ENCODE measurements around the gene SNRPF.

SNRPF gene

GRCh38 chr12:95859947-95860850 is 1.4 kb downstream of the SNRPF start:
- no peak for DNase-seq

GRCh38 chr12:95862038-95862437 is 3.3 kb downstream of the SNRPF start:
- no peak for DNase-seq

DNA sequence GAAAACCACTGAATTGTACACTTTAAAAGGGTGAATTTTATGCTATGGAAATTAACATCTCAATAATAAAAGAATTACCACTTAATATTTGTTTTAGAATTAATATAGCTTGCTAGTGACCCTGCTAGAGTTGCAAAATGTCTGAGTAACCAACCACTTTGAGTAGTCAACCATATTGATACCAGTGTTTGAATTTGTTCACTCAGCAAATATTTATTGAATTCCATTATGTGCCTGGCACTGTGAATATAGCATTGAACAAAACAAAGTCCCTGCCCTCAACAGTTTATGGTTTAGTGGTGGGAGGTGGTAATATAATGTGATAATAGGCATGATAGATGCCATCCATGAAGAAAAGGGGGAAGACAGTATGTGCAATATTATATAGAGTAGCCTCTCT is 4.6 kb downstream of the SNRPF start:
- DNase-seq = no peak

- no peak for DNase-seq
Measured at GRCh38 chr12:95870897-95871296, 12.1 kb downstream of the SNRPF start.

DNA sequence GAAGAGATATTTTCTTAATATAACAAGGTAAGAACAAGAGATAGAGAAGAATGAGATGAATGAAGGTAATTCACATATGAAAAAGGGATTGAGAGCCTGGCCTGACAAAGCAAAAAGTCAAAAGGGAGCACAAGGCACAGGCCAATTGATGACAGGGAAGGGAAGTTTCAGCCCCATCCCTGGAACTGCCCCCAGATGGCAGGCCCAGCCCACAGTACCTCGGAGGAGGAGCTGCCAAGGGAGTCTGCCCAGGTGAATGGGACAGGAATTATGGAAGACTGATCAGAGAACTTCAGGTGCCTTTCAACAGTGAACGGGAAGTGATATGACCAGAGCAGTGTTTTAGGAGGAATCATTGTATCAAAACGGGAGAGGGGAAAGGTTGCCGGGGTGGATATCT is 15.7 kb downstream of the SNRPF start:
- DNase-seq = no peak

GRCh38 chr12:95877622-95878021 is 18.9 kb downstream of the SNRPF start:
- no peak for DNase-seq

DNA sequence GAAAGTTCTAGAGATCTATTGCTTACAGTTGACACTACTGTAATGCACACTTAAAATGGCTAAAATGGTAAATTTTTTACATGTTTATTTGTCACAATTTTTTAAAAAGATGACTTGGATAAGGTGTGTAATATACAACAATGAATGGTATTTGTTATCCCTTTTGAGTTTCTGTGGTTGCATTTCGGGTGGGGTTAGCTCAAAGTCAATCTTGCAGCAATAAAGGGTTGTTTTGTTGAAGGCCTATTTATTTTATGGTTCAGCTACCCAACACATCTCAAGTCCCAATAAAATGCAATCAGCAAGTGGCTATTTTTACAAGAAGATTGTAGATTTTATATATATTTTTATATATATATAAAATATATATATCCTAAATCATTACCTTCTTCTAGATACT is 22.1 kb downstream of the SNRPF start:
- no peak for DNase-seq

GRCh38 chr12:95881331-95881955 is 22.7 kb downstream of the SNRPF start:
- DNase-seq = no peak

DNA sequence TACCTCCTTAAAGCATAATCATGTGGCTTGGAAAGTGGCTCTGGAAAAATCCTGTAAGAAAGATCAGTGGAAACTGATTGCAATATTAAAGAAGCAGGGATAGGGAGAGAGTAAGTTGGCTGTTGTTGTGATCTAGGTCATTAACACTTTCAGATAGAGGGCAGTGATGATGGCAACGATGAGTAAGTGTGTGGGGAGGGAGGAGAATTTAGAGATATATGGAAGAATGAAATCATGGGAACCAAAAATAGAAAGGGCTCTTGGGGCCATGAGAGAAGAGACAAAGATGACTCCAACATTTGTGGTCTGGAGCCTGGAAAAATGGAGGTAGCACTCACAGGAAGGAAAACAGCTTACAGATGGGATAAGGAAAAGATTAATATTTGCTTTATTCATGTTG is 23.3 kb downstream of the SNRPF start:
- no peak for DNase-seq

DNA sequence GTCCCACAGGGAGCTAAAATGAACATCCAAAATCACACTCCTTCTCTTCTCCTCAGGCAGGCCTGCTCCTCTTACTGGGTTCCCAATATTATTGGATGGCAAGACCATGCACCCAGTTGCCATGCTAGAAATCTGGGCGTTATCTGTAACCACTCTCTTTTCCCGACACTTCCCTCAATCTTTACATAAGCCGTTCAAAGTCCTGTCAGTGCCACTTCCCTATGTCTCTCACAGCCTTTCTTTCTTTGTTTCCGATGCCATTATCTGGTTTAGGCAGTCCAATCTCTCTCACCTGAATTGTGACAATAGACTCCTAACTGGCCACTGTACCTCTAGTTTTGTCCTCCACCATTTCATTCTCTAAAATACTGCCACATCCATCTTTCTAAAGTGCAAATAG is 24.1 kb downstream of the SNRPF start:
- no peak for DNase-seq

- DNase-seq = no peak
Measured at GRCh38 chr12:95884998-95885397, 26.2 kb downstream of the SNRPF start.

GRCh38 chr12:95887311-95887710 is 28.6 kb downstream of the SNRPF start:
- no peak for DNase-seq

GRCh38 chr12:95890958-95891357 is 32.2 kb downstream of the SNRPF start:
- DNase-seq = no peak

- no peak for DNase-seq
Measured at GRCh38 chr12:95896846-95897245, 38.1 kb downstream of the SNRPF start.

GRCh38 chr12:95898081-95898480 is 39.3 kb downstream of the SNRPF start:
- no peak for DNase-seq

DNA sequence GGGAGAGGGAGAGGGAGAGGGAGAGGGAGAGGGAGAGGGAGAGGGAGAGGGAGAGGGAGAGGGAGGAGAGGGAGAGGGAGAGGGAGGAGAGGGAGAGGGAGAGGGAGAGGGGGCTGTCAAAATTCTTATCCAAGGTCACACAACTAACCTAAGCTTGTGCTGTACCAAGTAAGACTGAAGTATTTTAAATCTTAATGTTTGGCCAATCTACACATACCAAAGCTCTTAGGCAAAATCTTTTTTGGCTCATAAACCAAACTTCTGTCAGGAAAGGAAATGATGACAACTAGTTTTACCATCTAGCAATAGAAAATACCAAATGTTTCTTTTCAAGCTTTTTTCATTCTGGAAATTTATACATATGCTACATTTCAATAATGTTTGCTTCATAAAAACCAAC is 49.8 kb downstream of the SNRPF start:
- DNase-seq = no peak

DNA sequence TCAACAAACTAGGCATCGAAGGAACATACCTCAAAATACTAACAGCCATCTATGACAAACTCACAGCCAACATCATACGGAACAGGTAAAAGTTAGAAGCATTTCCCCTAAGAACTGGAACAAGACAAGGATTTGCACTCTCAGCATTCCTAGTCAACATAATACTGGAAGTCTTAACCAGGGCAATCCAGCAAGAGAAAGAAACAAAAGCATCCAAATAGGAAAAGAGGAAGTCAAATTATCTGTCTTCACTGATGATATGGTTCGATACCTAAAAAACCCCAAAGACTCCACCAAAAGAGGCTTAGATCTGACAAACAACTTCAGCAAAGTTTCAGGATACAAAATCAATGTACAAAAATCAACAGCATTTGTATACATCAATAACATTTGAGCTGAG is 51.1 kb downstream of the SNRPF start:
- no peak for DNase-seq
